ENCODE results near the gene TMEM208. TPM values are rescaled to one million over a fixed set of nuclear protein-coding genes. Genes with fewer than 3 reads are reported as not detected.

TMEM208 gene
- total and polyA plus RNA-seq, 2 of the 13 experiments (the other 11 are each of a cell fraction or from before 2014, with no cell fraction given): 58.8 to 72.9 TPM

GRCh38 chr16:67191995-67192681 lies 34.8 kb upstream of the TMEM208 start, which contains the start of gene E2F4 (continued):
- TF ChIP-seq FOXK1 (CRISPR knock-in tag; IDR thresholded peaks at IDR 0.05; ENCODE audit: borderline replicate concordance, low read depth): peak; percentile 82
- peak; percentile 24 for TF ChIP-seq NRL (CRISPR knock-in tag; IDR thresholded peaks at IDR 0.05; ENCODE audit: borderline replicate concordance)
- peak; percentile 90 for TF ChIP-seq CBFB (CRISPR knock-in tag; IDR thresholded peaks at IDR 0.05)
- TF ChIP-seq SNAPC2 (CRISPR knock-in tag; IDR thresholded peaks at IDR 0.05): no peak
- no peak for TF ChIP-seq IRF1 (CRISPR knock-in tag; IDR thresholded peaks at IDR 0.05; ENCODE audit: low read depth)
- peak; percentile 77; the same call in 1 of the 2 replicates for TF ChIP-seq NFKB2 (CRISPR knock-in tag; IDR thresholded peaks at IDR 0.05; ENCODE audit: borderline replicate concordance)
- TF ChIP-seq, protein P1, sequence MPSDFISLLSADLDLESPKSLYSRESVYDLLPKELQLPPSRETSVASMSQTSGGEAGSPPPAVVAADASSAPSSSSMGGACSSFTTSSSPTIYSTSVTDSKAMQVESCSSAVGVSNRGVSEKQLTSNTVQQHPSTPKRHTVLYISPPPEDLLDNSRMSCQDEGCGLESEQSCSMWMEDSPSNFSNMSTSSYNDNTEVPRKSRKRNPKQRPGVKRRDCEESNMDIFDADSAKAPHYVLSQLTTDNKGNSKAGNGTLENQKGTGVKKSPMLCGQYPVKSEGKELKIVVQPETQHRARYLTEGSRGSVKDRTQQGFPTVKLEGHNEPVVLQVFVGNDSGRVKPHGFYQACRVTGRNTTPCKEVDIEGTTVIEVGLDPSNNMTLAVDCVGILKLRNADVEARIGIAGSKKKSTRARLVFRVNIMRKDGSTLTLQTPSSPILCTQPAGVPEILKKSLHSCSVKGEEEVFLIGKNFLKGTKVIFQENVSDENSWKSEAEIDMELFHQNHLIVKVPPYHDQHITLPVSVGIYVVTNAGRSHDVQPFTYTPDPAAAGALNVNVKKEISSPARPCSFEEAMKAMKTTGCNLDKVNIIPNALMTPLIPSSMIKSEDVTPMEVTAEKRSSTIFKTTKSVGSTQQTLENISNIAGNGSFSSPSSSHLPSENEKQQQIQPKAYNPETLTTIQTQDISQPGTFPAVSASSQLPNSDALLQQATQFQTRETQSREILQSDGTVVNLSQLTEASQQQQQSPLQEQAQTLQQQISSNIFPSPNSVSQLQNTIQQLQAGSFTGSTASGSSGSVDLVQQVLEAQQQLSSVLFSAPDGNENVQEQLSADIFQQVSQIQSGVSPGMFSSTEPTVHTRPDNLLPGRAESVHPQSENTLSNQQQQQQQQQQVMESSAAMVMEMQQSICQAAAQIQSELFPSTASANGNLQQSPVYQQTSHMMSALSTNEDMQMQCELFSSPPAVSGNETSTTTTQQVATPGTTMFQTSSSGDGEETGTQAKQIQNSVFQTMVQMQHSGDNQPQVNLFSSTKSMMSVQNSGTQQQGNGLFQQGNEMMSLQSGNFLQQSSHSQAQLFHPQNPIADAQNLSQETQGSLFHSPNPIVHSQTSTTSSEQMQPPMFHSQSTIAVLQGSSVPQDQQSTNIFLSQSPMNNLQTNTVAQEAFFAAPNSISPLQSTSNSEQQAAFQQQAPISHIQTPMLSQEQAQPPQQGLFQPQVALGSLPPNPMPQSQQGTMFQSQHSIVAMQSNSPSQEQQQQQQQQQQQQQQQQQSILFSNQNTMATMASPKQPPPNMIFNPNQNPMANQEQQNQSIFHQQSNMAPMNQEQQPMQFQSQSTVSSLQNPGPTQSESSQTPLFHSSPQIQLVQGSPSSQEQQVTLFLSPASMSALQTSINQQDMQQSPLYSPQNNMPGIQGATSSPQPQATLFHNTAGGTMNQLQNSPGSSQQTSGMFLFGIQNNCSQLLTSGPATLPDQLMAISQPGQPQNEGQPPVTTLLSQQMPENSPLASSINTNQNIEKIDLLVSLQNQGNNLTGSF (CRISPR knock-in tag; IDR thresholded peaks at IDR 0.05): no peak; the same call in none of the 2 replicates
- no peak for TF ChIP-seq U2AF2 (IDR thresholded peaks at IDR 0.05; ENCODE audit: low read depth, low read length)
- TF ChIP-seq KDM5A (IDR thresholded peaks at IDR 0.05; ENCODE audit: borderline replicate concordance, low read length): peak; percentile 84
- no peak for TF ChIP-seq ZNF83 (CRISPR knock-in tag; IDR thresholded peaks at IDR 0.05; ENCODE audit: borderline replicate concordance)
- 0 out of 2 replicates have a peak, but pooled peaks have one; percentile 45 for TF ChIP-seq KDM3A (CRISPR knock-in tag; IDR thresholded peaks at IDR 0.05; ENCODE audit: low read depth)
- TF ChIP-seq TAF15 (IDR thresholded peaks at IDR 0.05; ENCODE audit: low read depth, low read length, poor library complexity, severe bottlenecking): peak; percentile 77
- TF ChIP-seq BORCS8-MEF2B (CRISPR knock-in tag; IDR thresholded peaks at IDR 0.05): peak; percentile 57; the same call in 1 of the 2 replicates
- TF ChIP-seq MED1 (CRISPR knock-in tag; IDR thresholded peaks at IDR 0.05): peak; percentile 79
- no peak for TF ChIP-seq CAMTA2 (CRISPR knock-in tag; IDR thresholded peaks at IDR 0.05; ENCODE audit: borderline replicate concordance)
- no peak for TF ChIP-seq FOXA1 (IDR thresholded peaks at IDR 0.05)
- no peak for TF ChIP-seq FOXA1 (CRISPR knock-in tag; IDR thresholded peaks at IDR 0.05)
- peak; percentile 84 for TF ChIP-seq SALL1 (CRISPR knock-in tag; IDR thresholded peaks at IDR 0.05)
- peak; percentile 51 for TF ChIP-seq ZNF556 (CRISPR knock-in tag; IDR thresholded peaks at IDR 0.05; ENCODE audit: borderline replicate concordance)
- TF ChIP-seq KDM6A (CRISPR knock-in tag; IDR thresholded peaks at IDR 0.05; ENCODE audit: low read depth): no peak
- TF ChIP-seq XBP1 (CRISPR knock-in tag; IDR thresholded peaks at IDR 0.05): no peak
- TF ChIP-seq YY1 (IDR thresholded peaks at IDR 0.05; ENCODE audit: insufficient read depth, insufficient replicate concordance, low read depth, low read length): peak; percentile 91
- TF ChIP-seq SMARCE1 (IDR thresholded peaks at IDR 0.05; ENCODE audit: borderline replicate concordance): no peak
- TF ChIP-seq, protein P2, sequence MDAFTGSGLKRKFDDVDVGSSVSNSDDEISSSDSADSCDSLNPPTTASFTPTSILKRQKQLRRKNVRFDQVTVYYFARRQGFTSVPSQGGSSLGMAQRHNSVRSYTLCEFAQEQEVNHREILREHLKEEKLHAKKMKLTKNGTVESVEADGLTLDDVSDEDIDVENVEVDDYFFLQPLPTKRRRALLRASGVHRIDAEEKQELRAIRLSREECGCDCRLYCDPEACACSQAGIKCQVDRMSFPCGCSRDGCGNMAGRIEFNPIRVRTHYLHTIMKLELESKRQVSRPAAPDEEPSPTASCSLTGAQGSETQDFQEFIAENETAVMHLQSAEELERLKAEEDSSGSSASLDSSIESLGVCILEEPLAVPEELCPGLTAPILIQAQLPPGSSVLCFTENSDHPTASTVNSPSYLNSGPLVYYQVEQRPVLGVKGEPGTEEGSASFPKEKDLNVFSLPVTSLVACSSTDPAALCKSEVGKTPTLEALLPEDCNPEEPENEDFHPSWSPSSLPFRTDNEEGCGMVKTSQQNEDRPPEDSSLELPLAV (CRISPR knock-in tag; conservative IDR thresholded peaks at IDR 0.05; ENCODE audit: low read depth): no peak; the same call in 1 of the 2 replicates

Measured in HepG2 (cell line).